Activated CD8-positive, alpha-beta memory T cell treated with anti-CD3 and anti-CD28 coated beads for 36 hours (primary cell): ENCODE data around the gene DNAJB5. TPM values are rescaled to one million over a fixed set of nuclear protein-coding genes. Genes with fewer than 3 reads are reported as not detected.

Source experiments
- CTCF ChIA-PET: fragments of 350-600 bp; sonication (Branson Sonifier 250); formaldehyde crosslinking; loops from one replicate; lab custom pipeline; 2021; ENCODE audit warnings: antibody characterized with exemption; lab: Charles Lee
- POLR2A ChIA-PET: fragments of 350-600 bp; sonication (Branson Sonifier 250); formaldehyde crosslinking; loops from one replicate; lab custom pipeline; 2021; ENCODE audit warnings: antibody characterized with exemption; lab: Charles Lee
- total RNA-seq, 2 experiments: library from RNA; stranded (reverse); gene quantifications; one replicate each; pipeline ENCODE4 v1.2.3, GENCODE V29; 2021

Gene DNAJB5
- total RNA-seq, 2 experiments from 2014 or later, result 5.6 TPM

DNA sequence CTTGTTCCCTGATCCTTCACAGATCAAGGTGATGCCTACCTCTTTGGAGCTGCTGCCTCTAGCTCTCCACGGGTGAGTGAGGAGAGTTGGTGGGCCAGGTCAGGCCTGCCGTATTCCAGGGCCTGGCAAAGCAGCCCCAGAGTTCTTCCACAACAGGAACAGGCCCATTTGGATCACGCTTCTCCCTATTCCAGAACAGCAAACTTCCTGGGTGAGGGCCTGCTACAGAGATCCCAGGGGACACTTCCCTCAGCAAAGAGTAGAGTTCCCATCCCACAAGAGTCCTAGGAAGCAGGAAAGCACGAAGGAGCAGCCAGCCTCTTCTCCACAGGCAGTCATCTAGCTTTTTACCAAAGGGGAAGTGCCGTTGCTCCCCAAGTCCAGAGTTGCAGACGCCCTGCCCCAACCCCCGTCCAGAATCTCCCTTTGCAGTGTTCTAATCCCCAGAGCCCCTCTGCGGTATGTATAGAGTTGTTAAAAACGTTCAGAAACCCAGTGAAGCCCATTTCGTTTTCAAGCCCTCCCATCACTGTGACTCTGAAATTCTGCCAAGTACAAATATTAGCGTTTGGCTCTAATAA, 9.3 kb upstream of the DNAJB5 start:
- POLR2A ChIA-PET, result no interaction called here
- CTCF ChIA-PET, result no interaction called here

DNA sequence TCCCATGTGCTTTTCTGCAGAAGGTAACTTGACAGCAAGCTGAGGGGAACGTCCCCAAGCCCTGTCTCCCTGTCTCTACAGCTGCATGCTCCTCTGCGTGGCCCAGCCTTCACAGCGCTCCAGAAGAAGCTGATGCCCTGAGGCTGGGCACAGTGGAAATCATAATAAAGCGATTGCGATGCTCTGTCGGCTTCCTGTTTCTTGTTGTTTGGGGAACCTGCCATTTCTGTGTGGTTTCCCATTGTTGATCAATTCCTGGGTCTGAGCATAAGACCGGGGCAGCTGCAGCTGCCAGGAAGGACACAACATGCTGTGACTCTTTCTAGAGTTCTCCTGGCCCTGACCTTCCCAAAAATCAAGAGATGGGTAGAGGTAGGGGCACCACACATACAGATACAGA, 7.2 kb upstream of the DNAJB5 start:
- ChIA-PET POLR2A (no interaction called here), CTCF (interaction anchor here (1.0 to 3.4 kb wide), 3 partner anchors 9 to 83 kb away, joined by 3 to 19 read pairs (median 3); no protein-coding TSS in a partner anchor)

GRCh38 chr9:34983209-34983608, 6.3 kb upstream of the DNAJB5 start:
- ChIA-PET CTCF (interaction anchor here (1.6 to 3.4 kb wide), 2 partner anchors 20 to 84 kb away, joined by 3 to 19 read pairs; no protein-coding TSS in a partner anchor), POLR2A (no interaction called here)

- POLR2A ChIA-PET, result interaction anchor here (0.6 kb wide), 1 partner anchor 89 kb away, joined by 3 read pairs; the partner anchor contains the start of gene VCP
- CTCF ChIA-PET, result interaction anchor here (1.0 to 7.0 kb wide), 4 partner anchors 21 to 85 kb away, joined by 3 to 47 read pairs (median 11); no protein-coding TSS in a partner anchor
These were observed 5.5 kb upstream of the DNAJB5 start for GRCh38 chr9:34984049-34984448.

DNA sequence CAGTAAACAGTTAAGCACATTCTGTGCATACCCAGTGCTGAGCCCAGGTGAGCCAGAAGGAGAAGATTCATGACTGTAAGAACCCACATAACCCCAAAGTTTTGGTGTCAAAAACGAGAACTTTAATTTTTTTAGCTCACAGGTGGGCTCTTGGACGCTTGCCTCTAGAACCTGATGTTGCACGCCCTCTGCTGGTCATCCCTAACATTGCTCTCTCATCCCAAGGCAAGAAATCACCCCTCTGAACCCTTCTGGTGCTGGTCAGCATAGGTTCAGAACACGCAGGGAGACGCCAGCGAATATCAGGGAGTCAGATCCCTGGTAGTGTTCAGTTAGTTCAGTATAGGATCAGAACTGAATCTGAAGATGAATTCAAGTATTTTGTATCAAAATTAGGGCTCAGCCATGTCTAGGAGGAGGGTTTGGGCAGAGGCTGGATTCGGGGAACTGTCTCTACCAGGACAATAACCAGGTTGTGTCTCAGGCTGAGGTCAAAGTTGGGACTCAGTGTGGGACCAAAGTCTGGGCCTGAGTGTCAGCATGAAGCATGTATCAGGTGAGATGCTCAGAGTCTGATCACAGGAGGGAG, 4.1 kb upstream of the DNAJB5 start:
- POLR2A ChIA-PET, result interaction anchor here (0.8 to 1.4 kb wide), 3 partner anchors 16 to 86 kb away, joined by 3 to 4 read pairs (median 4); no protein-coding TSS in a partner anchor
- CTCF ChIA-PET, result interaction anchor here (0.6 to 7.0 kb wide), 8 partner anchors 13 to 94 kb away, joined by 3 to 47 read pairs (median 4); partner anchors contain the start of gene FANCG

DNA sequence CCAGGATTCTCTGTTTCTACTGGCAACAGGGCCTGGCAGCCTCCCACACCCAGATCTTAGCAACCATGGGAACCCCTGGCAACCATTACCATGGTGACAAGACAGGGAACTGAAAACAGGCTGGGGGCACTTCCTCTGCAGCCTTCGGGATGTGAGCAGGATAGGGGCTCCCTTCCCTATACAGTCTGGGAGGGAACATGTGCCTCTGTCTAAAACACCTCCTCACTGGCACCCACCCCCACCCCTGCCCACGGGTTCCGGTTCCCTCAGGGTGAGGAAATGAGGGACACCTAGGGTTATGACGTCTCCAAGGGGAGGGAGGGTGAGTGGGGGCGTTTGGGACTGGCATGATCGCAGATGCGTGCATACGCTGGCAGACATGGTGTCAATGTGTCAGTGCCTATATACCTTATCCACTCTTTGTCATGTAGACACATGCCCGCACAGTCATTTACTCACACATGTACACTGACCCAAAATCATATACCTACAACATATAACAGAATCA, 3.0 kb upstream of the DNAJB5 start:
- ChIA-PET CTCF (interaction anchor here (7.0 kb wide), 1 partner anchor 88 kb away, joined by 47 read pairs; no protein-coding TSS in a partner anchor), POLR2A (interaction anchor here (0.7 kb wide), 1 partner anchor 11 kb away, joined by 5 read pairs; no protein-coding TSS in a partner anchor)

DNA sequence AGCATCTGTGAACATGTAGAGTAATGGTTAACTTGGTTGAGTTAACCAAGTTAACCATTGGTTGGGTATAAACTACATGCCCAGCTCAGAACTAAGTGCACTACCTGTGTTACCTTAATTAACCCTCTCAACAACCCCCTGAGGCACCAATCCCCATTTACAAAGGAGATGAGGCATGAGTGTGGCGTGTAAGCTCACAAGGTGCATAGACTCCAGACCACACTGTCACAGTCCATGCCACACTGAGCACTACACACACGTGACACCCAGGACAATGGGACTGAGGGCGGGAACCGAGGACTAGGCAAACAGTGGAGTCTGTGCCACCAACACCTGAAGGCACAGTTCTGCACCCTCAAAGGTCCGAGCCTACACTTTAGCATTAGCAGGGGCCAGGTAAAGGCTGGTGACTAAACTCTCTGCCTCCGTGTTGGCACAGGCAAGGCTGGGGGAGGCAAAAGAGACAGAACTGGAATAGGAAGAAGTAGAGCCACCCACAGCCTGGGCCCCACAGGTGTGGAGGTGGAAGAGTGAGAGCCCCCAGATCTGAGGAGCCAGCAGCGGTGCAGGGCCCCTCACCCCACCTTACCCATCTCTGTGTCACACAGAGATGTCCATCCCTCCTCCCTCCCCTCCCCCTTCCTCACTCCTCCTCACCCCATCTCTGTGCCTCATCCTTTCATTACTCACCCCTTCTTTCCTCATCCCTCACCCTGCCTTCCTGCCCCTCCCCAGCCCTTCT, 2.2 kb upstream of the DNAJB5 start:
- ChIA-PET CTCF (interaction anchor here (7.0 kb wide), 1 partner anchor 89 kb away, joined by 47 read pairs; no protein-coding TSS in a partner anchor), POLR2A (no interaction called here)

- ChIA-PET POLR2A (interaction anchor here (0.9 kb wide), 1 partner anchor 125 kb away, joined by 3 read pairs; no protein-coding TSS in a partner anchor), CTCF (interaction anchor here (0.7 to 7.0 kb wide), 2 partner anchors 90 to 342 kb away, joined by 3 to 47 read pairs; partner anchors contain the start of gene GALT)
These were observed 1.1 kb upstream of the DNAJB5 start for GRCh38 chr9:34988218-34989002.

- CTCF ChIA-PET, result interaction anchor here (0.7 to 7.0 kb wide), 5 partner anchors 11 to 611 kb away, joined by 3 to 47 read pairs (median 3); partner anchors contain the start of gene PIGO
- POLR2A ChIA-PET, result interaction anchor here (0.7 to 1.1 kb wide), 2 partner anchors 82 to 408 kb away, joined by 3 to 4 read pairs; partner anchors contain the start of gene VCP
These were observed 546 bp downstream of the DNAJB5 start for GRCh38 chr9:34989946-34990635.

DNA sequence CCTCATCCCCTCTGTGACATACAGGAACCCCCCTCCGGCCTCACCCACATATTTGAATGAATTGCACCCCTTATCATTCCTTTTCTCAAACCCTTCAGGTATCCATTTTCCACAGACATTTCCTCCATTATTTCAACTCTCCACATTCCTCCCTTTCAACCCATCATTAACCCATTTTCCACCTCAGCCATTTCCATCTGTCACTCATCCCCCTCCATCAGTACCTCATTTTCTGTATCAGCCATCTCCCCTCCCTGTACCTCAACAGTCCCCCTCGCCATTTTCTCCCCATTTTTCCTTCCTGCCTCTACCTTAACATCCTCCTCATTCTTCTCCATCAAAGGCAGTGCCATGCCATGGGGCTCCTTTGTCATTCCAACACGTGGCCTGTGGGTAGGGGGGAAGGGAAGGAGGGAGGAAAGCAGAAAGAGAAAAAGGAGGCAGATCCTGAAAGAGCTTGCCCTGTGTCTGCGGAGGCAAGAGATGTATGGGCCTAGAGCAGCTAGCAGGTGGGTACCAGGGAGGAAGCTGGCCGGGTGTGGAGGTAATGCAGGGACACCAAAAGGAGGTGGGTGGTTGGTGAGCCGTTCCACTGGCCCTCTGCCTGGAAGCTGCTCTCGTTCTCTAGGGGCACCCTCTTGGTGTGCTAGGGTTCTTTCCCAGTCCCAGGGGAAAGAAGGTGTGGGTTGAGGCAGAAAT, 1.5 kb downstream of the DNAJB5 start:
- CTCF ChIA-PET, result interaction anchor here (2.0 kb wide), 1 partner anchor 29 kb away, joined by 6 read pairs; no protein-coding TSS in a partner anchor
- POLR2A ChIA-PET, result no interaction called here

GRCh38 chr9:34991607-34992375, 2.2 kb downstream of the DNAJB5 start:
- CTCF ChIA-PET, result interaction anchor here (1.0 to 2.0 kb wide), 2 partner anchors 10 to 30 kb away, joined by 3 to 6 read pairs; no protein-coding TSS in a partner anchor
- POLR2A ChIA-PET, result no interaction called here

- CTCF ChIA-PET, result interaction anchor here (1.0 to 2.0 kb wide), 2 partner anchors 11 to 30 kb away, joined by 3 to 6 read pairs; no protein-coding TSS in a partner anchor
- POLR2A ChIA-PET, result no interaction called here
These were observed 2.9 kb downstream of the DNAJB5 start for GRCh38 chr9:34992376-34992951.

DNA sequence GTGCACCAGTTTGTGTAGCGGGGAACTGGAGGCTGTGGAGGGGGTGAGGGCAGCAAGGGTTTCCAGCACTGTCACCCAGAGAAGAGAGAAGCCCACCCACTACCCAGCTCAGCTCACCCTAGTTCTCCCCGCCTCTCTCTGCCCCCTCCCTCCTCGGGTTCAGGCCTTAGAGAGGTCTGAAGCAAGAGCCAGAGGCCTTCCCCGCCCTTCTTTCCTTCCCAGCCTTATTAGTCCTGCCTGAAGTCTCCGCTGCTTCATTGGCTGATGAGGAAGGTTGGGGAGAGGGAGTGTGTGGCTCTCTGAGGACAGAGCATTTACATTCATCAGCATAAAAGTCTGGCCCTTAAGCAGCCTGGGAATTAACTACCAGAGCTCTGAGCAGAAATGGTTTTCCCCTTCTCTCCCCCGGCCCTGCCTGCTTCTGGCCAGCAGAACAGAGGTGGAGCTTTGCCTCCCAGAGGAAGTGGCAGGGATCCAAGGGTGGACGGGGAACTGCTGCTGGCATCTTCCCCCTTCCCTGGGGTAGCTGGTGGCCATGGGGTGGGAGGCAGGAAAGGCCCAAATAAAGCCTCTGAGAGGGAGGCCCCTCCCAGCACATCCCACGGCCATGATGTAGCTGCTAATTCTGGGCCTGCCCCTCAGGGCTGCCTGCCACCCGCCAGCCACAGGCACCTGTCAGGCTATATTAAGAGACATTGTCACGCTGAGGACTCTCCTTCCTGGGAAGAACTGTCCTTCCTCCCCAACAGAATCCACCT, 4.1 kb downstream of the DNAJB5 start:
- CTCF ChIA-PET, result interaction anchor here (0.6 to 1.1 kb wide), 3 partner anchors 9 to 94 kb away, joined by 3 read pairs; no protein-coding TSS in a partner anchor
- POLR2A ChIA-PET, result no interaction called here

- POLR2A ChIA-PET, result no interaction called here
- CTCF ChIA-PET, result interaction anchor here (0.7 to 1.5 kb wide), 5 partner anchors 8 to 122 kb away, joined by 3 to 5 read pairs (median 3); partner anchors contain the start of gene ATOSB
These were observed 4.8 kb downstream of the DNAJB5 start for GRCh38 chr9:34994260-34994899.
